Mesendoderm (in vitro differentiated cells): ENCODE results near the gene VAPA.

Experiments used
- DNase-seq: peaks from one replicate; pipeline ENCODE4 v3.0.0; 2013
- H2AK5ac ChIP-seq: 2 replicates; pipeline ENCODE4 v1.6.1; 2013; ENCODE audit warnings: low read length, inconsistent platforms
- H2BK120ac ChIP-seq: 2 replicates; pipeline ENCODE4 v1.6.1; 2013; ENCODE audit warnings: low read depth, mild to moderate bottlenecking, low read length, moderate library complexity, mixed read lengths
- H2BK15ac ChIP-seq: replicated peaks from 2 replicates; pipeline ENCODE4 v1.6.1; 2013; ENCODE audit warnings: low read depth, mild to moderate bottlenecking, moderate library complexity
- H2BK5ac ChIP-seq: 2 replicates; pipeline ENCODE4 v1.6.1; 2013; ENCODE audit warnings: low read length, inconsistent platforms
- H3K18ac ChIP-seq: 2 replicates; pipeline ENCODE4 v1.6.1; 2013; ENCODE audit warnings: mild to moderate bottlenecking, low read length, mixed read lengths
- H3K23ac ChIP-seq: one replicate; pipeline ENCODE4 v1.6.1; 2013; ENCODE audit warnings: low read length
- H3K27ac ChIP-seq: 2 replicates; pipeline ENCODE4 v1.5.1; 2013; ENCODE audit warnings: low read depth, mild to moderate bottlenecking, inconsistent platforms, low read length, moderate library complexity
- H3K27me3 ChIP-seq: 2 replicates; pipeline ENCODE4 v1.6.1; 2013; ENCODE audit warnings: low read length, control low read depth, mild to moderate bottlenecking, inconsistent platforms; ENCODE audit not compliant: insufficient read depth, poor library complexity
- H3K36me3 ChIP-seq: 2 replicates; pipeline ENCODE4 v1.6.1; 2013; ENCODE audit warnings: low read length, inconsistent platforms; ENCODE audit not compliant: control insufficient read depth, insufficient read depth
- H3K4ac ChIP-seq: one replicate; pipeline ENCODE4 v1.6.1; 2013; ENCODE audit warnings: low read depth, mild to moderate bottlenecking, low read length, moderate library complexity
- H3K4me1 ChIP-seq: 2 replicates; pipeline ENCODE4 v1.6.1; 2013; ENCODE audit warnings: low read depth, low read length, inconsistent platforms; ENCODE audit not compliant: control insufficient read depth
- H3K4me2 ChIP-seq: 2 replicates; pipeline ENCODE4 v1.6.1; 2013; ENCODE audit warnings: low read length
- H3K4me3 ChIP-seq: 2 replicates; pipeline ENCODE4 v1.5.1; 2013; ENCODE audit warnings: mild to moderate bottlenecking, low read length
- H3K56ac ChIP-seq: one replicate; pipeline ENCODE4 v1.6.1; 2013; ENCODE audit warnings: low read length
- H3K79me1 ChIP-seq: 2 replicates; pipeline ENCODE4 v1.6.1; 2013; ENCODE audit warnings: low read length, inconsistent platforms
- H3K79me2 ChIP-seq: 2 replicates; pipeline ENCODE4 v1.6.1; 2013; ENCODE audit warnings: mild to moderate bottlenecking, low read length; ENCODE audit not compliant: control insufficient read depth, insufficient read depth
- H3K9ac ChIP-seq: 2 replicates; pipeline ENCODE4 v1.6.1; 2013; ENCODE audit warnings: low read length, inconsistent platforms
- H4K5ac ChIP-seq: one replicate; pipeline ENCODE4 v1.6.1; 2013; ENCODE audit warnings: low read length
- H4K8ac ChIP-seq: one replicate; pipeline ENCODE4 v1.6.1; 2013; ENCODE audit warnings: low read depth, mild to moderate bottlenecking, control low read depth, low read length, moderate library complexity
- WGBS: extraction: QIAGEN DNeasy Blood & Tissue Kit; methylation state at CpG from one replicate; pipeline ENCODE4 v1.1.7; 2013; ENCODE audit warnings: low lambda C conversion rate, missing lambda C conversion rate; ENCODE audit not compliant: insufficient coverage; ENCODE audit errors: extremely low coverage; 5-methylcytosine and 5-hydroxymethylcytosine counted together

The VAPA gene

DNA sequence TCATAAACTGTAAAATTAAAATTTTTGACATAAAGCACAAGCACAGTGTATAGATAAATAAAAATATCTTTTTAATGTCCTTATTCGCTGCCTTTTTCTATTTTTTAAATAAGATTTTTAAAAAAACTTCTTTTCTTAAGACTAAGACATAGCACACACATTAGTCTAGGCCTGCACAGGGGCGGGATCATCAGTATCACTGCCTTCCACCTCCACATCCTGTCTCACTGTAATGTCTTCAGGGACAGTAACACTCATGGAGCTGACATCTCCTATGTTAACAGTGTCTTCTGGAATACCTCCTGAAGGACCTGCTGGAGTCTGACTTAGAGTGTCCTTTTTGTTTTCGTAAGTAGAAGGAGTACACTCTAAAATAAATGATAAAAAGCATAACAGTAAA, 33.0 kb downstream of the VAPA start:
- no peak for DNase-seq
- Histone ChIP-seq H2AK5ac (no peak overlapping the region), H3K18ac (no peak overlapping the region), H4K8ac (no peak overlapping the region), H3K4ac (no peak overlapping the region), H3K4me3 (no peak overlapping the region), H3K9ac (no peak overlapping the region), H2BK5ac (no peak overlapping the region), H3K27ac (no peak overlapping the region), H3K23ac (no peak overlapping the region), H3K36me3 (no peaks in the 10 kb centered on the region), H4K5ac (no peak overlapping the region), H3K56ac (no peak overlapping the region), H3K79me2 (peaks cover 5% of the 10 kb centered on the region), H3K79me1 (peaks cover 10% of the 10 kb centered on the region), H2BK120ac (no peak overlapping the region), H3K4me2 (no peak overlapping the region), H2BK15ac (no peak overlapping the region), H3K4me1 (no peaks in the 10 kb centered on the region), H3K27me3 (no peaks in the 10 kb centered on the region)
- WGBS: no CpG with 5 or more reads among the region's 3 CpGs

DNA sequence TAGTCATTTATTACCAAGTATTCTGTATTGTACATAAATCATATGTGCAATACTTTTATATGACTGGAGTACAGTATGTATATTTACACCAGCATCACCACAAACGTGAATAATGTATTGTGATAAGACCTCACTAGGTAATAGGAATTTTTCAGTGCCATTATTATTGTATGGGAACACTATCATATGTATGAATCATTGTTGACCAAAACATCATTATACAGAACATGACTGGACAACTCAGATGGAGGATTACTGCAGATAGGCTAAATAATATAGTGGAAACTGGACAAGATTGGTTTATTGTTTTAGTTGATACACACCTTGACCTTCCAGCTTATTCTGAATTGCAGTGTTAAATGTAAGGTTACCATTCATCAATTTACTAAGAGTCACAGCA, 33.4 kb downstream of the VAPA start:
- Histone ChIP-seq H3K4me1 (no peaks in the 10 kb centered on the region), H3K23ac (no peak overlapping the region), H4K8ac (no peak overlapping the region), H3K9ac (no peak overlapping the region), H3K4me2 (no peak overlapping the region), H2BK15ac (no peak overlapping the region), H3K79me2 (peaks cover 6% of the 10 kb centered on the region), H3K36me3 (no peaks in the 10 kb centered on the region), H3K79me1 (peaks cover 11% of the 10 kb centered on the region), H3K27me3 (no peaks in the 10 kb centered on the region), H3K27ac (no peak overlapping the region), H4K5ac (no peak overlapping the region), H3K4me3 (no peak overlapping the region), H2AK5ac (no peak overlapping the region), H3K56ac (no peak overlapping the region), H2BK5ac (no peak overlapping the region), H3K4ac (no peak overlapping the region), H2BK120ac (no peak overlapping the region), H3K18ac (no peak overlapping the region)
- no peak for DNase-seq
- no CpG with 5 or more reads among the region's 1 CpG for WGBS

DNA sequence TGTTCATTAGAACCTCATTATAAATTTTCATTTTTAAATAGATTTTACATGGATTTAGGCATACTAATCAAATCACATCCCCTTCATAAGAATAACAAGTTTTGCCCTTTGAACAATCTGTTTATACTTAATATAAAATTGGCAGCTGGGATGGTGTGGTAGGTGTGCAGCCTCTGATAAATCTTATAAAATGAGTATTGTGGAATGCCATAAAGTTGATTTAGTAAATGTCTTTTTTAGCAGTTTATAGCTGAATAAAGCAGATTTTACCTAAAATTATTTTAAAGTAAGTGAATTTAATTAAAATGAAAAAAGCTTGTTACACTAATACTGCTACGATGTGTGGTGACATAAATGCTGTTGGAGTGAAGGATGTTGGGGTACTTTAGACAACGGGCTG, 35.5 kb downstream of the VAPA start:
- H3K9ac ChIP-seq: no peak overlapping the region
- WGBS: 100% methylated on average over 1 of the region's 2 CpGs
- H2BK120ac ChIP-seq: no peak overlapping the region
- H3K79me1 ChIP-seq: peaks cover 11% of the 10 kb centered on the region
- no peak overlapping the region for H3K4me2 ChIP-seq
- no peak overlapping the region for H3K23ac ChIP-seq
- H3K36me3 ChIP-seq: peaks cover 2% of the 10 kb centered on the region
- H3K27ac ChIP-seq: no peak overlapping the region
- DNase-seq: no peak
- no peak overlapping the region for H3K4ac ChIP-seq
- H3K4me1 ChIP-seq: no peaks in the 10 kb centered on the region
- no peak overlapping the region for H4K5ac ChIP-seq
- H2BK15ac ChIP-seq: no peak overlapping the region
- H4K8ac ChIP-seq: no peak overlapping the region
- no peak overlapping the region for H3K18ac ChIP-seq
- H2AK5ac ChIP-seq: no peak overlapping the region
- no peak overlapping the region for H2BK5ac ChIP-seq
- no peak overlapping the region for H3K4me3 ChIP-seq
- no peaks in the 10 kb centered on the region for H3K27me3 ChIP-seq
- no peak overlapping the region for H3K56ac ChIP-seq
- peaks cover 3% of the 10 kb centered on the region for H3K79me2 ChIP-seq

DNA sequence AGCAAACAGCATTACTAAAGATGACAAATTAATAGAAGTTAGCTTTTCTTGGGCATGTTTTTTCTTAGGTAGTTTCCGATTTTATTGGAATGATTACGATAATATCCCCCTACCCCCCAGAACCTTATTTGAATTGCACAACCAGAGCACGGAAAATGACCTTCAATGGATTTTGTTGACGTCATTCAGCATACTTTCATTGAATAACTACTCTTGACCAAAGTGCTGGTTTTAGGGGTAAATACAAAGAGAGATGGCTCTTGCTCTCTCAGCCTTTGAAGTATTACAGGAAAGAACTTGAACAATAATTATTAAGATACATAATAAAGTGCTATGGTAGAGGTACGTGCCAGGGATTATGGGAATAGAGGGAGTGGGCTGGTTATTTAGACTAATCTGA, 36.0 kb downstream of the VAPA start:
- Histone ChIP-seq H3K4ac (no peak overlapping the region), H3K23ac (no peak overlapping the region), H3K79me1 (peaks cover 9% of the 10 kb centered on the region), H3K4me2 (no peak overlapping the region), H2BK15ac (no peak overlapping the region), H3K4me3 (no peak overlapping the region), H3K56ac (no peak overlapping the region), H3K36me3 (peaks cover 2% of the 10 kb centered on the region), H3K79me2 (peaks cover 3% of the 10 kb centered on the region), H3K9ac (no peak overlapping the region), H3K4me1 (no peaks in the 10 kb centered on the region), H3K27ac (no peak overlapping the region), H2BK120ac (no peak overlapping the region), H4K5ac (no peak overlapping the region), H2BK5ac (no peak overlapping the region), H2AK5ac (no peak overlapping the region), H3K27me3 (no peaks in the 10 kb centered on the region), H4K8ac (no peak overlapping the region), H3K18ac (no peak overlapping the region)
- DNase-seq: no peak
- WGBS: no CpG with 5 or more reads among the region's 5 CpGs

DNA sequence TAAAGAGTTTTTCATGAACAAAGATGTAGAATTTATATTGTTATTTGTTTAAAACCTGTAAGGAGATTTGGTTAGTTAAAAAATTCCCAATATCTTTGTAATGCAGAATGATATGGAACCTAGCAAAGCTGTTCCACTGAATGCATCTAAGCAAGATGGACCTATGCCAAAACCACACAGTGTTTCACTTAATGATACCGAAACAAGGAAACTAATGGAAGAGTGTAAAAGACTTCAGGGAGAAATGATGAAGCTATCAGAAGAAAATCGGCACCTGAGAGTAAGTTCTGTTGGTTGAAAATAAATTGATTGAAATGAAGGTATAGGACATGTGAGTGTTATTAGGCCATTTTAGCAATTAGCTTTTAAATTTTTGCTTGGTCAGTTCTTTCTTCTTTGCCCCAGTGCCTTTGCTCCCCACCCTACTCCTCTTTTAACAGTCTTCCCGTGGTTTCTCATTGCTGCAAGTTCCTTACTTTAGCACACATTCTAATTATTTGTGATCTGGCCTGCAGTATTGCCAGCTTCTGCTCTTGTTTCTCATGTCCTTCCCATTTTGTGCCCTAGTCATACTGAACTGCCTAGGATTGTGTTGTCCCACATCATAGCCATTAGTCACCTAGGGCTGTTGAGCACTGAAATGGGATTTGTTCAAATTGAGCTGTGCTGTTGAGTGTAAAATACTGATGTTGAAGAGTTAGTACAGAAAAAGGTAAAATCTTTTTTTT, 36.6 kb downstream of the VAPA start:
- Histone ChIP-seq H3K27ac (no peak overlapping the region), H3K36me3 (peaks cover 2% of the 10 kb centered on the region), H3K56ac (no peak overlapping the region), H4K8ac (no peak overlapping the region), H3K4me2 (no peak overlapping the region), H3K4me1 (no peaks in the 10 kb centered on the region), H2BK5ac (no peak overlapping the region), H4K5ac (no peak overlapping the region), H2BK120ac (no peak overlapping the region), H2BK15ac (no peak overlapping the region), H2AK5ac (no peak overlapping the region), H3K79me1 (peaks cover 8% of the 10 kb centered on the region), H3K18ac (no peak overlapping the region), H3K27me3 (no peaks in the 10 kb centered on the region), H3K4ac (no peak overlapping the region), H3K23ac (no peak overlapping the region), H3K4me3 (no peak overlapping the region), H3K9ac (no peak overlapping the region), H3K79me2 (peaks cover 3% of the 10 kb centered on the region)
- no CpG with 5 or more reads among the region's 3 CpGs for WGBS
- DNase-seq: no peak
